Measurements from ENCODE around the gene MTG2.

Gene MTG2

DNA sequence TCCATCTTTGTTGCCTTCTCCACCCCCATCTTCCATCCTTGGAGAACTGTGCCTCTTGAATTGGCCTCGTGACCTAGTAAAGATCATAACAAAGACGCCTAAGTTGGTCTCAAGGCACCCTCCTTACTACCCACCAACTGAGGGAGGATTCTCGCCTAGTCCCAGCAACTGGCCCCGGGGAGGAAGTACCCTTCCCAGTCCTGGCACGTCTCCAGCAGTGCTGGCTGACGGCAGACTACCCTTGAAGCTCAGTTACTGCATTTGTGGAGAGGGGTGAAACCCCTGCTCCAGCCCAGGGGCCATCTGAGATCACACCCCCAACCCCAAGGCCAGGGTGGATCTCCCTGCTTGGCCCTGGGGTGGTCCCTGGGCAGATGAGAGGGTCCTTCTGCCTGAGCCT lies 53.4 kb downstream of the MTG2 start:
- no peak overlapping the region for H3K4me3 ChIP-seq (ENCODE audit: control insufficient read depth, low read depth, low read length)
- no peak for DNase-seq (ENCODE audit: low read depth)
- TF ChIP-seq, protein P1, sequence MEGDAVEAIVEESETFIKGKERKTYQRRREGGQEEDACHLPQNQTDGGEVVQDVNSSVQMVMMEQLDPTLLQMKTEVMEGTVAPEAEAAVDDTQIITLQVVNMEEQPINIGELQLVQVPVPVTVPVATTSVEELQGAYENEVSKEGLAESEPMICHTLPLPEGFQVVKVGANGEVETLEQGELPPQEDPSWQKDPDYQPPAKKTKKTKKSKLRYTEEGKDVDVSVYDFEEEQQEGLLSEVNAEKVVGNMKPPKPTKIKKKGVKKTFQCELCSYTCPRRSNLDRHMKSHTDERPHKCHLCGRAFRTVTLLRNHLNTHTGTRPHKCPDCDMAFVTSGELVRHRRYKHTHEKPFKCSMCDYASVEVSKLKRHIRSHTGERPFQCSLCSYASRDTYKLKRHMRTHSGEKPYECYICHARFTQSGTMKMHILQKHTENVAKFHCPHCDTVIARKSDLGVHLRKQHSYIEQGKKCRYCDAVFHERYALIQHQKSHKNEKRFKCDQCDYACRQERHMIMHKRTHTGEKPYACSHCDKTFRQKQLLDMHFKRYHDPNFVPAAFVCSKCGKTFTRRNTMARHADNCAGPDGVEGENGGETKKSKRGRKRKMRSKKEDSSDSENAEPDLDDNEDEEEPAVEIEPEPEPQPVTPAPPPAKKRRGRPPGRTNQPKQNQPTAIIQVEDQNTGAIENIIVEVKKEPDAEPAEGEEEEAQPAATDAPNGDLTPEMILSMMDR (IDR thresholded peaks at IDR 0.05; ENCODE audit: control insufficient read depth, insufficient read depth, low read depth, low read length, missing control alignments), result no peak

DNA sequence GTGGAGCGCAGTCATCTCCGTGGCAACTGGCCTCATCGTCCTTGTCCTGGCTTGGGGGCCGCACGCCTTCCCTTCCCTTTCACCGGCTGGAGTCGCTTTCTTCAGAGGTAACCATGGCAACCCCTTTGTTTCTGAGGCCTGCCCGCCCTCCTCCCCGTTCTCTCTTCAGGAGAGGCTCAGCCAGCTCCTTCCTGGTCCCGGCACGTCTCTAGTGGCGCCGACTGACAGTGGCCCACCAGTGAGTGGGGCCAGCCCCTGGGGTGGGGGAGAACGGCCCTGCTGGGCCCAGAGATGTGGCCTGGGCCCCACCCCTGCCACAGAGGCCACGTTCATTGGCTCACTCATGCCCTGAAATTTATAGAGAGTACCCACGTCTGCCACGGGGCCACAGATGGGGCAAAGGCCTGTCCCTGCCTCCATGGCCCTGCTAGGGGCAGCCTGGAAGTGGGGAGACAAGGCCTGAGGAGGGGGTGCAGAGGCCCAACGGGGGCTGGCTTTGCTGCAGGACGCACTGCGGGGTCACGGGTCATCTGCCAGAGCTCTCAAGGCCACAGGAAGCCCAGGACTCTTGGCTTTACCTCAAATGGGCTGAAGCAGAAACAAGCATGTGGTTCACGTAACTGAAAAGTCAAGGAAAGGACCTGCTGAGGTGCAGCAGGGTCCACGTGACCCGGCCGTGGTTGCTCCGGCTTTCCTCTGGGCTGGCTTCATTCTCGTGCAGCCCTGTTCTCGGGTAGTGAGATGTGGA lies 54.1 kb downstream of the MTG2 start:
- no peak overlapping the region for H3K4me3 ChIP-seq (ENCODE audit: control insufficient read depth, low read depth, low read length)
- TF ChIP-seq, protein P1 (IDR thresholded peaks at IDR 0.05; ENCODE audit: control insufficient read depth, insufficient read depth, low read depth, low read length, missing control alignments), result no peak
- DNase-seq (ENCODE audit: low read depth), result no peak

DNA sequence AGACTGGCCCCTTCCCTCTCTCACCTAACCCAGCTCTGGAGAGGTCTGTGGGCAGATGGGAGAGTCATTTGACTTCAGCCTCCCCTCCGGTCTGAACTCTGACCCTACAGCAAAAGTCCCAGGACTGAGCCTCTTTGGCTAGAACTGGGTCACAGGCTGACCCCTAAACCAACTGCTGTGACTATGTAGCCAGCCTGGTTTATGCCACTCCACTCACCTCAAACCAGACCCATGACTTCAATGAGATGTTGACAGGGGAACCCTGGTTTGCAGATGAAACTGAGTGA lies 54.6 kb downstream of the MTG2 start:
- DNase-seq (ENCODE audit: low read depth), result no peak
- no peak overlapping the region for H3K4me3 ChIP-seq (ENCODE audit: control insufficient read depth, low read depth, low read length)
- TF ChIP-seq, protein P1 (IDR thresholded peaks at IDR 0.05; ENCODE audit: control insufficient read depth, insufficient read depth, low read depth, low read length, missing control alignments), result no peak

DNA sequence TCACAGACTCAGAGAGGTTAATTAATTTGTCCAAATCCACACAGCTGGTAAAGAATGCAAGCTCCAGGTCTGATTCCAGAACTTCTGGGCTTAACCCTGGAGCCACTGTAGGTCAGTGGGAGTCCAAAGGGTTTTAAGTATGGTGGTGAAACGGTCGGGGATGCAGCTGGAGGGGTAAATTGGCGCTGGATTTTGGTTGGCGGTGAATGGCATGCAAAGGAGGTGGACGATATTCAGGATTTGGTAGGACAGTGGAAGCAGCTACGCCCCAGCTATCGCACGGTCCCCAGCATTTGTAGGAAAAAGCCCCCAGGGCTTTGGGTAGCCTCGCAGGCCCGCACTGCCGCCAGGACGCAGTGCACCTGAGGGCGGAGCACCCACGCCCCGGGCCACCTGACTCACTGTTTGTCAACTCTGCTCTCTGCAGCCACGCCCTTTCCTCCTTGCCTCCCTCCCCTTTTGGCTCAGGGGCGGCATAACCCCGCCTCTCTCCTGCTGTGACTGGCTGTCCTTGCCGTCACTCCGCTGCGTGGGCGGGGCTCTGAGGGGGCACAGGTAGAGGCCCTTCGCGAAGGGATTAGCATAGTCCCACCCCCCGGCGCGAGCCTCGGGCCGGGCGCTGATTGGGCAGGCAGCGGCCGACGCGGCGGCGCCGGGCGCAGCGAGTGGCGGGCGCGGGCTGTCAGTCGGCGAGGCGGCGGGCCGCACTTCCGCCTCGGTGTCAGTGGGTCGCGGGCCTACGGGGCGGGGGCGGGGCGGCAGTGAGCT lies 55.2 kb downstream of the MTG2 start, which contains the start of gene OSBPL2:
Gene OSBPL2, plus strand, starts transcription at position 721 of the 768 bp plus-strand sequence. CDS start 17,664 bp downstream, outside the sequence.
- TF ChIP-seq, protein P1 (IDR thresholded peaks at IDR 0.05; ENCODE audit: control insufficient read depth, insufficient read depth, low read depth, low read length, missing control alignments), result no peak
- DNase-seq (ENCODE audit: low read depth), result peak; percentile 86
- H3K4me3 ChIP-seq (ENCODE audit: control insufficient read depth, low read depth, low read length), result peak within 1 kb of the TSS; percentile 75

DNA sequence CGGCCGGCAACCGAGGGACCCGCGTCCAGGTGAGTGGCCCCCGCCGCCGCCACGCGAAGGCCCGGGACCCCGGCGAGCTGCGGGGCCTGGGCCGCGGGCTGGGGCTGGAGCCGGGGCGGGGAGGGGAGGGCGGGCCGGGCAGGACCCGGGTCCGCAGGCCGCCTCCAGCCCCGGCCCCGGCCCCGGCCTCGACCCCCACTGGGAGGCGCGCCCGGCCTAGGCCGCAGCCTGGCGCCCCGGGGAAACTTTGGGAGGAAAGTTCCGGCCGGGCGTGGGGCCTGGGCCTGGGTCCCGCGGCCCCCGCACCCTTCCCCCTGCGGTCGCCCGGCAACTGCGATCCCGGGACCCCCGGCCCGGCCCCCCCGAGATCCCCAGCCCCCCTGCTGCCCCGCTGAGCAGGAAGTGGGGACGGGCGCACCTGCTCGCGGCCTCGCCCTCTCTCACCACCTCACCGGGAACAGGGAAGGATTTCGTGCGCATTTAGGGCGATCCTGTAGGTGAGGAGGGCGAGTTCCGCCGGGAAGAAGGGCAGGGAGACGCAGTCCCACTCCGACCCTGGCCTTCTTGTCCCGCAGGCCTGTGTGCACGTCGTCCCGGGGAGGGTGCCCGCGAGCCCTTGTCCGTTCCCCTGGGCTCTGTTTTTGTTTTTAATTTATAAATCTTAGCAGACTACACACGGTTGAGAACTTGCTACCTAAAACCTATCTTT lies 55.9 kb downstream of the MTG2 start:
- no peak for DNase-seq (ENCODE audit: low read depth)
- TF ChIP-seq, protein P1 (IDR thresholded peaks at IDR 0.05; ENCODE audit: control insufficient read depth, insufficient read depth, low read depth, low read length, missing control alignments), result no peak
- H3K4me3 ChIP-seq (ENCODE audit: control insufficient read depth, low read depth, low read length), result peak overlapping the region; percentile 75

DNA sequence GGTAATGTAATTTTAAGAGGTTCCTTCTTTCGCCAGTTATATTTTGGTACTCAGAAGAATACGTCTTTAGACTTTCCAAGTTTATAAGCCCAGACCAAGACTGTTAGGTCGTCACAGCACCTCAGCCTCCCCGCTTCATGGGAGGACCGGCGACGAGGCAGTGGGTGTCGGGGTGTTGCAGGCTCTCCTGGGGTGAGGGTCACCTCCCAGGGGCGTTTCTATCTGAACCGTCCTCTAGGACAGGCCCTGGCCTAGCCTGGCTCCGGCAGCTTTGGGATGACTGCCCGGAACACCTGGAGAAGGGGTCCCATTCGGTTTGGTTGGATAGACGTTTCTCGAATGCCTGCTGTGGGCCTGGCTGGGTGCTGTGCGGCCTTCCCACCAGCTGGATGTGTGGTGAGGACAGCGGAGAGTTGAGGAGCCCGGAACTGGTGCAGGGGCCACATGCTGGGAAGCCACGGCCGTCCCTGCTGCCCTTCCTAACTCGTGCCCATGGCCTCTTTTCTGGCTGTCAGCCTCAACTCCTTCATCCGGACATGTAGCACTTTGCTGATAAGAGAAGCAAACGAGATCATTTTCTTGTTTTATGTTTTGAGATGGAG lies 56.6 kb downstream of the MTG2 start:
- TF ChIP-seq, protein P1 (IDR thresholded peaks at IDR 0.05; ENCODE audit: control insufficient read depth, insufficient read depth, low read depth, low read length, missing control alignments), result no peak
- peak overlapping the region; percentile 75 for H3K4me3 ChIP-seq (ENCODE audit: control insufficient read depth, low read depth, low read length)
- DNase-seq (ENCODE audit: low read depth), result no peak

Measured in AG09309 (cell line).